ENCODE measurements around the gene KCNC1.
A peak's percentile ranks its signal among the peaks of the same experiment; 100 is the strongest.

KCNC1 gene

DNA sequence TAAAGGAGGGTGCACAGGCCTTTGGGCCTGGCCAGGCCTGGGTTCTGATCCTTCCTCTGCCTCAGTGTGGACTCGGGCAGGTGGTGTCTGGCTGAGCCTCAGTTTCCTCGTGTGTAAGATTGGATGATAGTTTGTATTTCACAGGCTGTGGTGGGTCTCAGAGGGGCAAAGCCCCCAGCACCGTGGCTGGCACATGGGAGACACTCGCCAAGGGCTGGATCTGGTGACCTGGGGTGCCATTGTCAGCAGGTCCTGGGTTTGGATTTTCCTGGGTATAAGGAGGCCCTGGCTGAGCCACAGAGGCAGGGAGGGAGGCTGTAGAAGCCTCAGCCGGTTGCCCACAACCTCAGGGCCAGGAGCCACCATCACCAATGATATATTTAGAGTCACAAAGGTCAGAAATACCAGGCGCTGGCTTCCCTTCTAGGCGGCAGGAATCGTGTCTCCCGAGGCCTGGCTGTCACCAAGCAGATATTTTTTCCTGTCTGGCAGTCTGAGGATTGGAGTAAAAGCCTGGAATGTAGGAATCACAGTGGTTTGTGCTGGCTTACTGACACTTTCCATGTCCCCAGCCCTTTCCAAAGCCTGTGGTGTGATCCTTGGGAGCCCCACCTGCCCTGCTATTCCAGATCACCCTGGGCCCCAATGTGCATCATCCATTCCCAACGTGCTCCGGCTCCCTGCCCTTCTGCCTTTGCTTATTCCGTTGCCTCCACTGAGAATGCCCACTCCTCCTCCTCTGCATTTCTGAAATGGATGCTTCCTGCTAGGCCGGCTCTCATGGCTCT, 15.6 kb downstream of the KCNC1 start:
- FAIRE-seq, result no peak
- no peak for DNase-seq (ENCODE audit: insufficient read length, low spot score)

- FAIRE-seq, result no peak
- no peak for DNase-seq (ENCODE audit: insufficient read length, low spot score)
Observed at GRCh38 chr11:17750801-17751165, 16.2 kb downstream of the KCNC1 start.

- DNase-seq (ENCODE audit: insufficient read length, low spot score), result no peak
- no peak for FAIRE-seq
Observed at GRCh38 chr11:17751558-17751957, 17.0 kb downstream of the KCNC1 start.

GRCh38 chr11:17752144-17752543, 17.6 kb downstream of the KCNC1 start:
- FAIRE-seq, result no peak
- no peak for DNase-seq (ENCODE audit: insufficient read length, low spot score)

- no peak for DNase-seq (ENCODE audit: insufficient read length, low spot score)
- no peak for FAIRE-seq
Observed at GRCh38 chr11:17753153-17753552, 18.6 kb downstream of the KCNC1 start.

DNA sequence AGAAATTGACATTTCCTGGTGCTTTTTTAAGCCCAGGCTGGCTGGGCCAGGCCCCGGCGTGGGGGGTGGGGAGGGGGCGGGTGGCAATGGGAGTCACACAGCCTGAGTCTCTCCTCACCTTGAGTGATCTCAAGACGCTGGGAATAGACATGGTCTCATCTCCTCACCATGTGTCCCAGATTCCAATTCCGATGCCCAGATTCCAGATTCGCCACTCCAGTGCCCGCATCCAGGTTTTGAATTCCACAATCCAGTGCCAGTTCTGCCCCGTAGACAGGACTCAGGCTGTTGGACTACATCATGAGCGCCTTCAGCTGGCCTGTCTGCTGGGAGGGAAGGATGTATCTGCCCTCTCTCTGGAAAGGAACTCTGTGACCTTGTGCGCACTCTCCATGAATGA, 19.1 kb downstream of the KCNC1 start:
- no peak for FAIRE-seq
- no peak for DNase-seq (ENCODE audit: insufficient read length, low spot score)

DNA sequence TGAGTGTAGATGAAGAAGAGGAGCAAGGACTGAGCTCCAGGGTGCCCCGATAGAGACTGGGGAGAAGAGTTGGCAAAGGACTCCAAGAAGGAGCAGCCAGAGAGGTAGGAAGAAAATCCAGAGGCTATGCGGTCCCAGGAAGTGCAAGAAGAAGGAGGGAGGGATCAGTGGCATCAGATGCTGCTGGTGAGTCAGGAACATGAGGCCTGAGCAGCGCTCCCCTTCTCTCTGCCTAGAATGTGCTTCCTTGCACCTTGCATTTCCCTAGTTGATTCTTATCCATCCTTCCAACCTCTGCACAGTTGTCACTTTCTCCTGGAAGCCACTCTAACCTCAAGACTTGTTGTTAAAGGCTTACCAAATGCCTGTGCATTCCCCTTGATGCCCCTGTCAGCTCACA, 21.3 kb downstream of the KCNC1 start:
- no peak for DNase-seq (ENCODE audit: insufficient read length, low spot score)
- no peak for FAIRE-seq

- FAIRE-seq, result peak; percentile 18
- DNase-seq (ENCODE audit: insufficient read length, low spot score), result peak; percentile 70
Observed at GRCh38 chr11:17760102-17761029, 25.8 kb downstream of the KCNC1 start.

DNA sequence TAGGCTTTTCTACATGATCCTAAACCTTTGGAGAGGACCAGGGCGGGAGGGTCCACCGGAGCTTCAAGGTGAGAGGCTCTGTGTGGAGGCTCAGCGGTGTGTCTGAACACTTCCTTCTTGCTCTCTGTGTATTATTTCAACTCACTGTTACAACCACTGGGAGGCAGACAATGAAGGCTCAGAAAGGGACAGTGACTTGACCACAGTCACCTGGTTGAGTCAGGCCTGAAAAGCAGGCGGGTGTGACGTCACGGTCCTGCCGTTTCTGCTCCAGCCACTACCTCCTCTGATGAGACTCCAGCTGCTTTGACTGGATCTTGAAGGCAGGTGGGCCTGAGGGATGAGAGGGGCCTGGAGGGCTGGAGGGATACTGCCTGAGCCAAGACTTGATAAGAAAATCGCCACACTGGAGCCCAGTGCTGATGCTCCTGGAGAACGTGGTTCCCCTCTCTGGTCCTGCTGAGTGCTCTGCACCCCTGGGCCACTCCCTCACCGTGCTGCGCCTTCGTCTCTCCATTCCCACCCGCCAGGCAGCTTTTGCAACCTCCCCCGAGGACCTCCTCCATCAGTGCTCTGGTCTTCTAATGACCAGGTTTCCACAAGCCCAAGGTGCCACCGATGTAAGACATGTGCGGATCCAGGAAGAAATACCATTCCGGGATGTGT, 27.9 kb downstream of the KCNC1 start:
- DNase-seq (ENCODE audit: insufficient read length, low spot score) (peak; percentile 28), FAIRE-seq (no peak)

GRCh38 chr11:17763244-17763643, 28.7 kb downstream of the KCNC1 start:
- FAIRE-seq (no peak), DNase-seq (ENCODE audit: insufficient read length, low spot score) (no peak)

DNA sequence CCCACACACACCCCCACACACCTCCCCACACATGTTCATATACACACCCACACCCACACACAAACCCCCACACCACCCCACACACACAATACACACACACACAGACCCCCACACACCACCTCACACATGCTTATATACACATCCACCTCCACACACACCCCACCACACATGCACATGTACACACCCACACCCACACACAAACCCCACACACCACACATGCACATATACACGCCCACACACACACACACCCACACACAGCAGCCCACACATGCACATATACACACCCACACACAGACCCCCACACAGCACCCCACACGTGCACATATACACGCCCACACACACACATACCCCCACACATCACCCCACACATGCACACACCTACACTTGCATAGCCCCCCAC, 29.1 kb downstream of the KCNC1 start:
- FAIRE-seq, result no peak
- no peak for DNase-seq (ENCODE audit: insufficient read length, low spot score)

- DNase-seq (ENCODE audit: insufficient read length, low spot score) (no peak), FAIRE-seq (no peak)
Observed at GRCh38 chr11:17764446-17765218, 30.1 kb downstream of the KCNC1 start.

DNA sequence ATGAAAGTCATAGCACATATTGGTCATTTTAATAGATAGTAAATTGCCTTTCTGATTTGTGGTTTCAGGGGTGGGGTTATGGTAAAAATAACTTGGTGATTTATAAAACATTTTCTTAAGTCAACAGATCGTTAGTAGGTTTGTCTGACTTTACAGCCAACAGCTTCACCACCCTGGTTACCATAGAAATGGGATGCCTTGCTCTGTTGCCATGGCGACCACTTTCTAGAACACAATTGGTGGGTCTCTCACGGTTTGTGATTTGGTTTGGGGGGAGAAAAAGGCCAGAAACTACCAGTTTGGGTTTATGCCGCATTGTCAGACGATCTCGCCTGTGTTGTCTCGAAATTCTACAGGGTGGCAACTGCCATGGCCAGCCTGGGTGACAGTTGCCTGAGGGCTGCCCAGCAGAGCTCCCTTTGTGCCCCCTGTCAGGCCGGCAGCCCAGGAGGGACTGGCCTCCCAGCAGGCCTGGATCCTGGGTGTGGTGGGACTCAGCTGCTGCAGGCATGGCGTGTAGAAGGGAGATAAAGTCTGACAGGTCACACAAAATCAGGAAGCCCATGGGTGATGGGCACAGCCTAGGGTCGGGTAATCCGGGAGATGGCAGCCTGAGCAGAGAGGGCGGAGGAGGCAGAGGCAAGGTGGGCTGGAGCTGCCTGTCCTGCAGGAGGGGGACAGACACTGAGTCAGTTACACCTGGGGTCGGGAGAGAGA, 30.9 kb downstream of the KCNC1 start:
- FAIRE-seq (no peak), DNase-seq (ENCODE audit: insufficient read length, low spot score) (no peak)

- FAIRE-seq (no peak), DNase-seq (ENCODE audit: insufficient read length, low spot score) (no peak)
Observed at GRCh38 chr11:17766073-17766359, 31.4 kb downstream of the KCNC1 start.

DNA sequence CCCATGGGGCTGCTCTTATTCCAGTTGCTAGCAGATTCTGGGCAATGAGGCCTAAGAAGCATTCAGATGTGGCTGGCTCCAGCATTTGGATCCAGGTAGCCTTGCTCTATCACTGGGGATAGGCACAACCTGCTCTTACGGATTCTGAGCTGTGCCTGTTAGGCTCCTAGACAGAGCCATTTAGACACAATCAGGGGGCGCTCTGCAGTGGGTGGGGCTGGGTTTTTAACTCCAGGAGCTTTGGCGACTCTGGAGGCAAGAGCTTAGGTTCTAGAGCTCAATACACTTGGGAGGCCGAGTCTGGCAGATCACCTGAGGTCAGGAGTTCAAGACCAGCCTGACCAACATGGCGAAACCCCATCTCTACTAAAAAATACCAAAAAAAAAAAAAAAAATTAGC, 32.0 kb downstream of the KCNC1 start:
- DNase-seq (ENCODE audit: insufficient read length, low spot score), result no peak
- no peak for FAIRE-seq

GRCh38 chr11:17767301-17767885, 32.8 kb downstream of the KCNC1 start:
- DNase-seq (ENCODE audit: insufficient read length, low spot score), result no peak
- FAIRE-seq, result no peak

- DNase-seq (ENCODE audit: insufficient read length, low spot score) (no peak), FAIRE-seq (no peak)
Observed at GRCh38 chr11:17767914-17768313, 33.3 kb downstream of the KCNC1 start.

DNA sequence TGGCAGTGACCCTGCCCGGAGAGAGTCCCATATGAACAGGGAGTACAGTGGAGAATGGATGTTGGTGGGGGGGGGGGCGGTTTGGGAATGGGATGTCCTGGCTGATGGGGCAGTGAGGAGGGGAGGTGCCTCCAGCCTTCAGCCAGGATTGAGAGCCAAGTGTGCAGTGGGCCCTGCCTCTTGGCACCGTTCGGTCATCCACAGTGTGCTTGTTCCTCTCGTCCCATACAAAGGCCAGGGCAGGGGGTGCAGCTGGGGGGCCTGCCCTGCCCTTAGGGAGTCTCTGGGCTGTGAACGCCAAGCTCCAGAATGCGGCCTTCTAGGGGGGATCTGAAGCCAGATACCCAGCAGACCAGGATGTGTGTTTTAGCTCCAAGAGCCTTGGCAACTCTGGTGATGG, 34.0 kb downstream of the KCNC1 start:
- DNase-seq (ENCODE audit: insufficient read length, low spot score) (no peak), FAIRE-seq (no peak)

DNA sequence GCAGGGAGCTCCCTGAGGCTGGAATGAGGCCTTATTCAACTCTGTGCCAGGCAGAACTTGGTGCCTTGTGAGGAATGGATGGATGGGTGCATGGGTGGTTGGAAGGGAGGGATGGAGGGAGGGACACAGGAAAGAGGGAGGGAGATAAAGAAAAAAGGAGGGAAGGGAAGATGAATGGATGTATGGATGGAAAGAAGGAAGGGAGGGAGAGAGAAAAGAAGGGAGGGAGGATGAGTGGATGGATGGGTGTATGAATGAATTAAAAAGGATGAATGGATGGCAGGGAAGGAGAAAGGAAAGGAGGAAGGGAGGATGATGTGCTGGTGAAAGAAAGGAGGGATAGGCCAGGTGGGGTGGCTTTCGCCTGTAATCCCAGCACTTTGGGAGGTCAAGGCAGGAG, 34.6 kb downstream of the KCNC1 start:
- FAIRE-seq (no peak), DNase-seq (ENCODE audit: insufficient read length, low spot score) (no peak)
